Right kidney (tissue), 1 donor: ENCODE measurements around the gene ZBTB16.
A peak's percentile ranks its signal among the peaks of the same experiment; 100 is the strongest.
"Not testable (repeated sequence)": the region's sequence is repeated elsewhere in the genome, so short reads cannot be mapped to it uniquely, and the experiment has no call there.

Source experiments
- DNase-seq: peaks from one replicate; pipeline ENCODE4 v3.0.0-alpha.2; 2016

ZBTB16 gene

DNA sequence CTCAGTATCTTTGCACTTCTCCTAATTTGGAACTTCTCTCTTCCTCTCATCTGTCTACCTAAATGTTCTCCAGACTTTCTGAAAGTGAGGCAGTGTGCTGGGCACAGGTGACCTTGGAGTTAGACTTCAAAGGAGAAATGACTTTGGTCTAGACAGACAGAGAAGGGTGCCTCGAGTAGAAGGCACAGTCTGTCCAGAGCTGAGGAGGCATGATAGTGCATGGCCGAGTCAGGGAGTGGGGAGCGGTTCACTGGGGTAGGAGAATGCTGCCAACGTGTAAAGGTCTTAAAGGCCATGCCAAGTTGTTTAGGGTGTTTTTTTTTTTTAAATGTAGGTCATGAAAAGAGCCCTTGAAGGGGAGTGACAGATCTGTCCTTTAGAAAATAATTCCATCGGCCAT lies 17.3 kb upstream of the ZBTB16 start:
- no peak for DNase-seq

GRCh38 chr11:114044042-114044871 lies 15.3 kb upstream of the ZBTB16 start:
- DNase-seq: no peak

DNA sequence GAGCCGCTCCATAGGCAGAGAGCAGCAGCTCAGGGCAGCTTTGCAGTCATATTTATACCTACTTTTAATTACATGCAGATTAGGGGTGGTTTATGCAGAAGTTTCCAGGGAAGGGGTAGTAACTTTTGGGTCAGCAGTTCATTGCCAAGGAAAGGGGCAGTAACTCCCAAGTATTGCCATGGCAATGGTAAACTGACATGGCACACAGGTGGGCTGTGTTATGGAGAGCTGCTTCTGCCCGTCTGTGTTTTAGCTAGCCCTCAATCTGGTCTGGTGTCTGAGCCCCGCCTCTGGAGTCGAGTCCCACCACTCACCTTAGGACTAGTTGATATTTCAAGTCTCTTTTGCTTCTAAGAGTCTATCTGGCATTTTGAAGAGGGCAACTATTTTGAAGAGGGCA lies 12.2 kb upstream of the ZBTB16 start:
- DNase-seq: no peak

DNA sequence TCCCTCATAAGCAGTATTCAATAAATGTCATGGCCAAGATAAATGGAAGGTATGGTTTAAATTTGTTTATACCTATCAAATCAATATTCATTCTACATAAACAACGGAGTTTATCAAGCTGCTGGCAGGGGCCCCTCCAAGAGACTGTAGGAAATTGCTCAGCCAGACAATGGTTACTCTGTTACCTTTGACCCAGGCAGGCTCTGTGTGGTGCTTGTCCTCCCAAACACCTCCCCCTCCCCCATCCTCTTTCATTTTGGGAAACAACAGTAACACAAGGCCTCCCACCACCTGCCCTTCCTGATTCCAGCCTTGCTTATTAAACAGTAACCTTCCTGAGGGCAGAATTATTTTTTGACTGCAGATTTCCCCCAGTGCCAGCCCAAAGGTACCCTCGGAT lies 10.5 kb upstream of the ZBTB16 start:
- DNase-seq: no peak

DNA sequence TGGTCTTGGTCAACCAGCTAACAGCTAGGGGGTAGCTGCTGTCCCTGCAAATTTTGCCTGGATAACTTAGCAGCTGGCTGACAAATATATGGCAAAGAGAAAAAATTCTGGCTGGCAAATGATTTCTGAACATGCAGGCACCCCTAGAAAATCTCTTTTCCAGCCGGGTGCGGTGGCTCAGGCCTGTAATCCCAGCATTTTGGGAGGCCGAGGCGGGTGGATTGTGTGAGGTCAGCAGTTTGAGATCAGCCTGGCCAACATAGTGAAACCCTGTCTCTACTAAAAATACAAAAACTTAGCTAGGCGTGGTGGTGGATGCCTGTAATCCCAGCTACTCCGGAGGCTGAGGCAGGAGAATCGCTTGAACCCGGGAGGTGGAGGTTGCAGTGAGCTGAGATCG lies 9.7 kb upstream of the ZBTB16 start:
- not testable (repeated sequence) for DNase-seq

DNA sequence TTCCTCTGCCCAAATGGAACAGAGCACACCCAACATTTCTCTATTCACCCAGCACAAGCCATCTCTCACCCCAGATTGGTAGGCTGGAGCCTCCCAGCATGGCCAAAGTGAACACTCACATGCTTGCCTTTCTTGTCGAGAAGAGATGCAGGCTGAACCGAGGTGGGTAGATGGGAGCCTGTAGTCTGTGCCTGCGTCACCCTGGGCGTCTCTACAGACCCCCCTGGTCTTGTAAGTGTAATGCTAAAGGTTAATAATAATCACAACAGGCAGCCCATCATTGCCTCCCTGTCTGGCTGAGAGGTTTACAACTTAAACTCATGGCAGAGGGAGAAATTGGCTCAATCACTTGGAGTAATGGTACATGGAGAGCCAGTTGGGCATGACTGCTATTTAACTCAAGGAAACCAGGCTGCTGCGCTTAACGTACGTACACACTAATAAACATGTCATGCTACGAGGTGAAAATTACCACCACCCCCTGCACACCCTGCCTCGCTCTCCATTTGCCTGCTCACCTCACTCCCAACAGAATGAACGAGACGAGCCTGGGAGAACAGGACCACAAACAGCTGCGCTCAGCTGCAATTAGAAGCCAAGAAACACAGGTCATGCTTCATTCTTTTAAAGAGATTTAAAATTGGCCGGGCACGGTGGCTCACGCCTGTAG lies 9.1 kb upstream of the ZBTB16 start:
- no peak for DNase-seq

GRCh38 chr11:114051558-114051957 lies 8.0 kb upstream of the ZBTB16 start:
- no peak for DNase-seq

DNA sequence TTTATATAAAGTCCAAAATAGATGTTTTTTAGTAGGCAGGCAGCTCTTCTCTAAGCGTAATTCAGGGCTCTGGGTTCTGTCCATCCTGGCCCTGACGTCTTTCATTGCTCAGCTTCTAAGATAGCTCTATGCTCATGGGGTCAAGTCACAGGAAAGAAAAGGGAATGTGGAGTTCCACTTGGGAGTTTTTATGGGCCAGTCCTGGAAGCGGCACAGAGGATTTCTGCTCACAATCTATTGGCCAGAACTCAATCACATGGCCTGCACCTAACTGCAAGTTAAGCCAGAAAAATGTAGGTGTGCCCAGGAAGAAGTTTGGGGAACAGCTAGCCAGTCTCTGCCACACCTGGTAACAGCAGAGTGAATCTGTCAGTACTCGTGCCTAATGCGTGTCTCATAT lies 7.4 kb upstream of the ZBTB16 start:
- no peak for DNase-seq

DNA sequence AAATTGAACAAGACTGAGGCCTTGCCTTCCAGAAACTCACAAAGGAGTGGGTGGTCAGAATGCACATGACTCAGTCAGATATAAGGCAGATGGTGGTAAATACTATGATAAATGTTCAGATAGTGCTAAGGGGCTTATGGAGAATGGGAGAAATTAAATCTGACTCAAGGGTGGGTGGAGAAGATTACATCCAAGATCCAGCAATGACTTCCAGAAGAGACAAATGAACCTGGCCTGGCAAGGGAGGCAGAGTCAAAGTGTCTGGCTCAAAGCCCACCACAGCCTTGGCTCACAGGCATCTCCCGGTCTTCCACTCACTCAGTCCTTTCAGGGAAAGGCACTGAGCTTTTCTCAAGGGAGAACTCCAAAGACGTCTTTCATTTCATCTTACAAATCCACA lies 6.1 kb upstream of the ZBTB16 start:
- DNase-seq: no peak

GRCh38 chr11:114054806-114055205 lies 4.7 kb upstream of the ZBTB16 start:
- DNase-seq: no peak

GRCh38 chr11:114056409-114056808 lies 3.1 kb upstream of the ZBTB16 start:
- DNase-seq: no peak

GRCh38 chr11:114057147-114057546 lies 2.4 kb upstream of the ZBTB16 start:
- DNase-seq: no peak

GRCh38 chr11:114057605-114058004 lies 1.9 kb upstream of the ZBTB16 start:
- DNase-seq: no peak

DNA sequence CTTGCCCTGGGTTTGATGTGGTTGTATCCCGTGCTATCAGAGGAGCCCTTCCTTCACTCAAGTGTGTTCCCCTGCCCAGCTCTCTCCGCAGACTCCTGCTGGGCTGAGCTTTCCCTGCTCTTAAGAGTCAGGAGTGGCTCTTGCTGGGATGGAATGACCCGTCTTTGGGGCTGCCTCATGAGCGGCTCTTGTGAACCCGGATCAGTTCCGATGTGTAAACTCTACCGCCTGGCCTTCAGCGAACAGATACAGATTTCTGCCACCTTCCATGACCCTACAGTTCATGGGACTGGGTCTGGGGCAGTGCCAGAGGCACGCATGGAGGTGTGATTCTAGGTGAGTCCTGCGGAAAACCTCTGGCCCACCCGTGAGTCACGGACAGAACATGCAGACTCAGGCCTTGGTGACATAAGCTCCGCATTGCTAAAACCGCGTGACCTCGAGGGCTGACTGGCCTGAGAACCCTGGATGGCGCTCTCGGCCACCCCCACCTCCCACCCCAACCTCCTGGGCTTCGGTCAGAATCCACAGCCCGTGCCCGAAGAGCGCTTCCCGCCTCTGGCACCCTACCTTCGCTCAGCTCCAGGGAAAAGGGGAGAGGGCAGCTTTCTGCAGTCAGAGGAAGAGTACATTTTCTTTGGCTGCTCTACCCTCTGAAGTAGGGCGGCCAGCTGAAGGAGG lies 1.3 kb upstream of the ZBTB16 start:
- DNase-seq: no peak

DNA sequence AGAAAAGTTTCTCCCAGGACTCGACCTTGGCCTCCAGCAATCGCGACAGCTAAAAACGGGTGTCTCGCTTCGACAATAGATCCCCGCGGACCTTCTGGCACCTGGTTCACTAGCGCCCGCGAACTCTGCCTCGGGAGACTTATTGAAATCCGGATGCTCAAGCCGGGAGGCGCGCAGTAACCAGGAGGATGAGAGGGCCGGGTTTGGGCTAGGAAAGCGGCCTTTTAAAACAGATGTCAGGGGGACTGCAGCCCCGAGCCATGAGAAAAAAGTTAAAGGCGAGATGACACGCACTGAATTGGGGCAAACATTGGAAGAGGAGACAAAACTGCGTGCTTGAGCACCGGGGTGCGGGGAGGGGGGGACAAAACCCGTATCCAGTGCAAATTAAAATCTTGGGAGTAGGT lies 637 bp upstream of the ZBTB16 start:
- no peak for DNase-seq

DNA sequence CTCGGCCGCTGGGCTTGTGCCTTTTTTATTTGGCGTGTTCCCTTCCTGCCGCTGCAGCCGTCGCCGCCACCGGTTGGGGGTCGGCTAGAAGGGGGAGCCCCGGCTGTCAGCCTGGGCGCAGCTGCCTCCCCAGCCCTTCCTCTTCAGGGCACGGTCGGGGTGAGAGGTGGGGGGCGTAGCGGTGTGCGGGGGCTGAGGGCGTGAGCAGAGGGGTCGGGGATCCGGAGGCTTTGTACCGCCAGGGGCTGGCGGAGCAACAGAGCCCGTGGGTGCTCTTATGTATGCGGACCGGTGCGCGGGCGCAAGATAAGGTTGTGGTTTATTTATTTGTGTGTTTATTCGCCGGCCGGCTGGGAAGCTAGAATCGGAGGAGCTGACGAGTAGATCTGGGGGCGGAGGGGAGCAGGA lies 477 bp downstream of the ZBTB16 start:
- peak; percentile 73 for DNase-seq

- DNase-seq: peak; percentile 94
Observed at GRCh38 chr11:114060392-114061047, 1.0 kb downstream of the ZBTB16 start.

GRCh38 chr11:114061048-114061680 lies 1.7 kb downstream of the ZBTB16 start:
- no peak for DNase-seq

DNA sequence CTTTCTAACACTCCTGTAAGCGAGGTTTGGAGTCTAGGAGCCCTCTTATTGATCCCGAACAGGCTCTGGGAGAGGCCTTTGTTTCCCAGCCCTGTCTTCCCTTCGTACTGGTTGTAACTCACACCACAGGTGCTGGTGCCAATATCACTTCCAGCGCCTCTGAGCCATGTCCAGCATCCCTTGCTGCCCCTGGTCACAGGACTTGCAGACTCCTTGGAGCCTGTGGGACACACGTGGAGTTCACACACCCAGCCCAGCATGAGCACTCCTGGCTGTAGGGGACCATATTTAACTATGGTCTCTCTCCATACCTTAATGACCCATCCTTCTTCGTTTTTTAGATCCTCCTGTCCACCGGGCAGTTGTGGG lies 2.2 kb downstream of the ZBTB16 start:
- no peak for DNase-seq

DNA sequence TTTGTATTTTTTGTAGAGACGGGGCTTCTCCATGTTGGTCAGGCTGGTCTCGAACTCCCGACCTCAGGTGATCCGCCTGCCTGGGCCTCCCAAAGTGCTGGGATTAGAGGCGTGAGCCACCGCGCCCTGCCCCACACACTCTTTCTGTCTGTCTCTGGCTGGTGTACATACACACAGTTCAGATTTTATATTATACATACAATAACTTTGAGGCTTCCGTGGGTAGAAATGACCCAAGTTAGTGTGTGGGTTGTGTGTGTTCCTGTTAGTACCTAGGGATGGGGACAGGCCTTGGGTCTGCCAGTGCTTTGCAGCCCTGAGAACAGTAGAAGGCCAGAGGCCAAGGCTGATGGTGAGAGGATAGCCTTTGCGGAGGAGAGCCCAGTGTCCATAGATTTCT lies 2.8 kb downstream of the ZBTB16 start:
- DNase-seq: no peak

DNA sequence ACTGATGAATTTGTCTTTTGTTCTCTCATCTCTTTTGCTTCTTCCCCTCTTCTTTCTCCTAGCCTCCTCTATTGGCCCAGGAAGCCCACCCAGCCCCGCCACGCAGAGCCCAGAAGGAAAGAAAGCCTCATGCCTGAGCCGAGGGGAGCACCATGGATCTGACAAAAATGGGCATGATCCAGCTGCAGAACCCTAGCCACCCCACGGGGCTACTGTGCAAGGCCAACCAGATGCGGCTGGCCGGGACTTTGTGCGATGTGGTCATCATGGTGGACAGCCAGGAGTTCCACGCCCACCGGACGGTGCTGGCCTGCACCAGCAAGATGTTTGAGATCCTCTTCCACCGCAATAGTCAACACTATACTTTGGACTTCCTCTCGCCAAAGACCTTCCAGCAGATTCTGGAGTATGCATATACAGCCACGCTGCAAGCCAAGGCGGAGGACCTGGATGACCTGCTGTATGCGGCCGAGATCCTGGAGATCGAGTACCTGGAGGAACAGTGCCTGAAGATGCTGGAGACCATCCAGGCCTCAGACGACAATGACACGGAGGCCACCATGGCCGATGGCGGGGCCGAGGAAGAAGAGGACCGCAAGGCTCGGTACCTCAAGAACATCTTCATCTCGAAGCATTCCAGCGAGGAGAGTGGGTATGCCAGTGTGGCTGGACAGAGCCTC lies 3.8 kb downstream of the ZBTB16 start:
- DNase-seq: no peak

- no peak for DNase-seq
Observed at GRCh38 chr11:114063829-114064201, 4.3 kb downstream of the ZBTB16 start.
